ENCODE results near the gene RCCD1.

The RCCD1 gene

DNA sequence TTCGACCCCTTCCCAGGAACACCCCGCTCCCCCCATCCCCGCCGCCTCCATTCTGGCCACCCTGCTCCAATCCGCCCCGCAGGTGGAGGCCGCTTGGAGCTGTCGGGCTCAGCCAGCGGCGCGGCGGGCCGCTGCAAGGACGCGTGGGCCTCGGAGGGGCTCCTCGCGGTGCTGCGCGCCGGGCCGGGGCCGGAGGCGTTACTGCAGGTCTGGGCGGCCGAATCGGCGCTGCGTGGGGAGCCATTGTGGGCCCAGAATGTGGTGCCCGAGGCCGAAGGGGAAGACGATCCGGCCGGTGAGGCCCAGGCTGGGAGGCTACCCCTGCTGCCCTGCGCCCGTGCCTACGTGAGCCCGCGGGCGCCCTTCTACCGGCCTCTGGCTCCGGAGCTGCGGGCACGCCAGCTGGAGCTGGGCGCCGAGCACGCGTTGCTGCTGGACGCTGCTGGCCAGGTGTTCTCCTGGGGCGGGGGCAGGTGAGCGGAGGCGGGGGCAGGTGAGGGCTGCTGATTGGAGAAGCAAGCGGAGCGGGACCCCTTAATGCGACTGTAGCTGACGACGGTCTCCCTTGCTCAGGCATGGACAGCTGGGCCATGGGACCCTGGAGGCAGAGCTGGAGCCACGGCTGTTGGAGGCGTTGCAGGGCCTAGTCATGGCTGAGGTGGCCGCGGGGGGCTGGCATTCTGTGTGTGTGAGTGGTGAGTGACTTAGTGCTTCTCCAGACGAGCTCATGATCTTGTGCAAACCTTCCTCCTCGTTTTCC is 2.5 kb downstream of the RCCD1 start:
- DNase-seq (ENCODE audit: insufficient read length, low spot score) (no peak), FAIRE-seq (no peak)
- no peak for TF ChIP-seq POLR2A (IDR thresholded peaks at IDR 0.05; ENCODE audit: low read depth, low read length)

DNA sequence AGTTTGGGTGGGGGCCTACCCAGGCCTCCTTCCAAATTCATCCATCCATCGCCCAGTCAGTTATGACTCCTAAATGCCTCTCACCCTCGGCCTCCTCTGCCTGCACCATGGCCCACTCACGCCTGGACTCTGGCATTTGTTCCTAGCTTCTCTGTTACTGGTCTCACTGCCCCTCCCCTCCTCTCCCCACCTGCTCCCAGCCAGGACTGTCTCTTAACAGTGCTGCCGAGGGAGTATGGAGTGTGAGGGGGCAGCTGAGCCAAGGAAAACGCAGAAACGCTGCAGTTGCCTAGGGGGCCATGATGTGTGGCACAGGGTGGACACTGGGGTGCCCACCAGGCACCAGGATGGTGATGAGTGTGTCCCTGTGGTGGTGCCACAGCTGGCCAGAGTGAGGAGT is 3.1 kb downstream of the RCCD1 start:
- TF ChIP-seq POLR2A (IDR thresholded peaks at IDR 0.05; ENCODE audit: low read depth, low read length) = no peak
- DNase-seq (ENCODE audit: insufficient read length, low spot score) = no peak

DNA sequence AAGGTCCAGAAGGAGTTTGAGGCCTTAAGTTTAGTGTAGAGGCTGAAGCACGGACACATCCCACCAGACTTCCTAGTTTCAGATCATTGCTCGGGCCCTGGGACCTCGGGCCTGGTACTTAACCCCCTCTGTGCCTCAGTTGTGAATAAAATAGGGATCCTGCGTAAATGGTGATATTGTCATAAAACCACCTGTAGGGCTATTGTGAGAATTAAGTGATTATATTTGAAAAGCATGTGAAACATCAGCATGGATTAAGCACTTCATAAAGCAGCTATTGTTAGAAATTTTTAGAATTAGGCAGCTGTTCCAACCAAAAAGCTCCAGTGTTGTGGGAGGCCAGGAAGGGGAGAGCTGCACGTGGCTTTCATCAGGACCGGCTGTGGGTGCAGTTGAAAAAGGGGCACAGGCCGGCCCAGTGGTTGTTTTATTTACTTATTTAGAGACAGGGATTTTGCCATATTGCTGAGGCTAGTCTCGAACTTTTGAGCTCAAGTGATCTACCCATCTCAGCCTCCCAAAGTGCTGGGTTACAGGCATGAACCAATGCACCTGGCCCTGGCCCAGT is 4.4 kb downstream of the RCCD1 start:
- no peak for TF ChIP-seq POLR2A (IDR thresholded peaks at IDR 0.05; ENCODE audit: low read depth, low read length)
- DNase-seq (ENCODE audit: insufficient read length, low spot score) (no peak), FAIRE-seq (no peak)

More for the DNA sequence above, 3.1 kb downstream of the RCCD1 start:
- FAIRE-seq = no peak

DNA sequence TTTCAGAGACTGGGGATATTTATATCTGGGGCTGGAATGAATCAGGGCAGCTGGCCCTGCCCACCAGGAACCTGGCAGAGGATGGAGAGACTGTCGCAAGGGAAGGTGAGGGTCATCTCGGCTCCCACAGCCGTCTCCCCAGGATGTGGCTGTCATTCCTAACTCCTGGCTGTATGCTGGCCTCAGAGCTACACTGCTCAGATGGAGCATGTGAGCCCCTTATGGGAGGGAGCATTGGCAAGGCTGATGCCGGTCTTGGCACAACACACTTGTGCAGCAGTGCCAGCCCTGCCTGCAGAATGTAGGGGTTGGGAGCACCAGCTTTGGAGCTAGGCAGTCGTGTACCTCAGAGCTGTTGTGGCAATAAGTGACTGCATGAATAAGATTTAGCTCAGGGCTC is 5.2 kb downstream of the RCCD1 start:
- no peak for FAIRE-seq
- TF ChIP-seq POLR2A (IDR thresholded peaks at IDR 0.05; ENCODE audit: low read depth, low read length) = no peak
- no peak for DNase-seq (ENCODE audit: insufficient read length, low spot score)

DNA sequence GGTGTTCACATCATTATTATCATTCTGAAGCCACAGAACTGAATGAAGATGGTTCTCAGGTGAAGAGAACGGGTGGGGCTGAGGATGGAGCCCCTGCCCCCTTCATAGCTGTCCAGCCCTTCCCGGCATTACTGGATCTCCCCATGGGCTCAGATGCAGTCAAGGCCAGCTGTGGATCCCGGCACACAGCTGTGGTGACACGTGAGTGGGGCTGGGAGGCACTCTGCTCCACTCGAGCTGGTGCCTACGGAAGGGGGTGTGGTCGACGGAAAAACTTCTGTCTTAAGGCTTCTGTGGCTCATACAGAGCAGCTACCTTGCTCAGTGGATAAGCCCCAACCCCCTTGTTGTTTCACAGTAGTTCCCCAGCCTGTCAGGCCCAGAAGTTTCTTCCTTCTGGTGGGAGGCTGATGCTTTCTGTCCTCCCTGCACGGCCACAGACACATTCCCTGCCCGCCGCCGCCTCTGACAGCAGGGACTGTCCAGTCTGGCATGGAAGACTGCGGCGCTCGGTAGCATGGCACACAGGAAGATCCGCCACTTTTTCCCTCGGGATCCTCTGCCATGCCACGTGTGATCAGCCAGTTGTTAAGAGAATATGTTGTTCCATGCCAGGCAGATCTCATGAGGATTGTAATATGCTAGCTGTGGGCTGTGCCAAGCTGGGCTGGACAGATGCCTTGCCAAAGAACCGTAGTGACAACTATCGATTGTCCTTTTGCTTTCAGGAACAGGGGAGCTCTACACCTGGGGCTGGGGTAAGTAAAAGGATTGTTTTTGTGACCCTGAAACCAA is 5.8 kb downstream of the RCCD1 start:
- no peak for TF ChIP-seq POLR2A (IDR thresholded peaks at IDR 0.05; ENCODE audit: low read depth, low read length)
- FAIRE-seq (no peak), DNase-seq (ENCODE audit: insufficient read length, low spot score) (no peak)

DNA sequence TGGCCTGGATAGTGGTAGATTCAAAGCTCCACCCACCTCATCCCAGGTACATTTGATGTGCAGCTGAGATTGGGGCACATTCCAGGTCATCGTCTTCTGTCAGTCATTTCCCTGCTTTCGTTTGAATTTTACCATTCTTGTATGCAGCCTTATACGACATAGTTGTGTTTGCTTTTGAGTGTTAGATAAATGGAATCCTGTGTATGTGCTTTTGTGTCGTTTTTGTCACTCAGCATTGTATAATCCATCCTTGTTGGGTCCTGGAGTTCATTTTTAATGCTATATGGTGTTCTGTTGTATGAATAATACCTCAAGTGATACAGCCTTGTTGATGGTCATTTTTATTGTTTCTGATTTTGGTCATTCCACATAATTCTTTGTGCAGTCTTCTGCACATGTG is 7.3 kb downstream of the RCCD1 start:
- no peak for TF ChIP-seq POLR2A (IDR thresholded peaks at IDR 0.05; ENCODE audit: low read depth, low read length)
- no peak for FAIRE-seq

DNA sequence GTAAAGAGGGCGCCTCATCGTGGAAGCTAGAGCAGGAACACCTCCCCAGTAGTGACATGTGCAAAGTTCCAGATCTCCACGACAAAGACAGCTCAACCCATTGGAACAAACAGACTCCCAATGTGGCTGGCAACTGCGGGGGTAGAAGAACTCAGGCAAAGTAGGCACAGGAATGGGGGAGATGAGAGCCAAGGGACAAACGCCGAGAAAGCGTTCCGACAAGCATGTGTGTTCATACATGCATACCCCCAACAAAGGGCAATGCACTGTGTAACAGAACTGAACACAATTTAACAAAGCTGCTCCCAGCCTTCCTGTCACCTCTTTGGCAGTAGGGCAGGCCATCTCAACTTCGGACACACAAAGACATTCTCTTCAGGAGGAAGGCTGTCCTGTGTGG is 11.6 kb downstream of the RCCD1 start:
- FAIRE-seq = no peak
- TF ChIP-seq POLR2A (IDR thresholded peaks at IDR 0.05; ENCODE audit: low read depth, low read length) = no peak
- no peak for DNase-seq (ENCODE audit: insufficient read length, low spot score)

More for the DNA sequence above, 7.3 kb downstream of the RCCD1 start:
- no peak for DNase-seq (ENCODE audit: insufficient read length, low spot score)

DNA sequence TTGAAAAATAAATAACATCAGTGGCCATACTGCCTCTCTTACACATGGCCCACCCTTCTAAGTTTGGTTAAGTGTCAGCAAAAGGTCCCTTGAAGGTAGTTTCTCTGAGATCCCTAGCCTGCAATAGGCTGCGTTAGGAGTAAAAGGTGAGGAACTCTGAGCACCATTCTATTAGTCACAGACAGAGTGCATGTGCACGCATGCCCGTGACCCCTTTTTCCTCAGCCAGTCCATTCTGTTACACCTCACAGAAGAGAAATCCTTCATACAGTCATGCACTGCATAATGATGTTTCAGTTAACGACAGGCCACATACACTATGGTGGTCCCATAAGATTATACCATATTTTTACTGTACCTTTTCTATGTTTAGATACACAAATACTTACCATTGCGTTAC is 12.5 kb downstream of the RCCD1 start:
- TF ChIP-seq POLR2A (IDR thresholded peaks at IDR 0.05; ENCODE audit: low read depth, low read length) = no peak
- no peak for DNase-seq (ENCODE audit: insufficient read length, low spot score)
- no peak for FAIRE-seq

DNA sequence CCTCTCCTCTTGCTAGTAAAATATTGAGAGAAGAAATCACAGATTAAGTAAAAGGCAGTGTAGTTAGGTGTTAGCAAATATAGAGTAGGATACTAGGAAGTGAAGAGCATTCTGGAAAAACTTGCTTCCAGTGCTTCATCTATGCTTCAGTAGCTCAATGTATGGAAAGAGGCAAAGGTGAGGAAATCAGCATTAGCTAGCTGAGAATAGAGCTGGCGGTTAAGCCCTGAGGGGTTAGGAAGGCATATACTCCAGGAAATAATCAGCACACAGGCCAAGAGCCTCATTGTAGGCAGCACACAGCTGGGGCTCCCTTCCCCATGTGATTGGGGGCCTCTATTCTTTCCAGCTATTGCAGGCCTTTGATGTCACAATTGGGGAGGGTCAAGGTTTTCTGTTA is 13.8 kb downstream of the RCCD1 start:
- TF ChIP-seq POLR2A (IDR thresholded peaks at IDR 0.05; ENCODE audit: low read depth, low read length) = no peak
- no peak for DNase-seq (ENCODE audit: insufficient read length, low spot score)
- no peak for FAIRE-seq

DNA sequence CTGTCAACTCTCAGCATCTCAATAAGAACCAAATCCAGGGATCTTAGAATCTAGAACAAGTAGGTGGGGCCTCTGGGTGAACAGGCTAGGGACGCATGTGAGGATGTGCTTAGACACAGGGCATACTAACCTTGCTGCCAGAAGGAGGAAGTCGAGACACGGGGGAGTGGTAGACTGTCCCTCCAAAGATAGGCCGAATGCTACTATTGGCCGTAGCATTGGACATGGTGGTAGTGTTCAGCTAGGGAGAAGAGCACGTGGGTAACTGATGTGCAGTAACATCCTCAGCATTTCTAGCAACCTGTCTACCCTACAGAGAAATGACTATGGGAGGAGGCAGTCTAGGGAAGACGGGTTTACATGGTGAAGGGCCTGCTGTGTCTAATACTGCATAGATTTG is 15.6 kb downstream of the RCCD1 start:
- FAIRE-seq (no peak), DNase-seq (ENCODE audit: insufficient read length, low spot score) (no peak)
- no peak for TF ChIP-seq POLR2A (IDR thresholded peaks at IDR 0.05; ENCODE audit: low read depth, low read length)

DNA sequence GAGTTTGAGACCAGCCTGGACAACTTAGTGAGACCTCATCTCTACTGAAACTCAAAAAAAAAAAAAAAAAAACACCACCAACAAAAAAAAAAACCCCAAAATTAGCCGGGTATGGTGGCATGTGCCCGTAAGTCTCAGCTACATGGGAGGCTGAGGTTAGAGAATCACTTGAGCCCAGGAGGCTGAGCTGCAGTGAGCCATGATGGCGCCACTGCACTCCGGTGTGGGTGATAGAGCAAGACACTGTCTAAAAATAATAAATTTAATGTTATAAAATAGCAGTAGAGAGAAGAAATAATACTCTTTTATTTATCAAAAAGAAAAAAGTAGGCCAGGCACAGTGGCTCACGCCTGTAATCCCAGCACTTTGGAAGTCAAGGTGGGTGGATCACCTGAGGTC is 17.4 kb downstream of the RCCD1 start:
- DNase-seq (ENCODE audit: insufficient read length, low spot score) (no peak), FAIRE-seq (no peak)
- no peak for TF ChIP-seq POLR2A (IDR thresholded peaks at IDR 0.05; ENCODE audit: low read depth, low read length)

DNA sequence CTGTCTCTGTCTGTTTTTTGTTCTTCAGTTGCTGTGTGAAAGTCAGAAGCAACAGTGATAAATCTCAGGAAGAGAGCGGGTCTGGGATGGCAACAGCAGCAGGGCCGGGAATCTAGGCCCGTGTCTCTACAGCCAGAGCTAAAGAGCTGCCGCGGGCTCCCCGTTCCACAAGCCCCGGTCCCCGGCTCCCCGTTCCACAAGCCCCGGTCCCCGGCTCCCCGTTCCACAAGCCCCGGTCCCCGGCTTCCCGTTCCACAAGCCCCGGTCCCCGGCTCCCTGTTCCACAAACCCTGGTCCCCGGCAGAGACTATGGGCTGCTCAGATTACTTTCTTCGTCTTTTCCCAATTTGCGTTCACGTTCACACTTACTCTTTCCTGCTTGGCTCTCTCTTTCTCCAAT is 19.5 kb downstream of the RCCD1 start:
- TF ChIP-seq POLR2A (IDR thresholded peaks at IDR 0.05; ENCODE audit: low read depth, low read length) = no peak
- no peak for FAIRE-seq
- DNase-seq (ENCODE audit: insufficient read length, low spot score) = no peak

DNA sequence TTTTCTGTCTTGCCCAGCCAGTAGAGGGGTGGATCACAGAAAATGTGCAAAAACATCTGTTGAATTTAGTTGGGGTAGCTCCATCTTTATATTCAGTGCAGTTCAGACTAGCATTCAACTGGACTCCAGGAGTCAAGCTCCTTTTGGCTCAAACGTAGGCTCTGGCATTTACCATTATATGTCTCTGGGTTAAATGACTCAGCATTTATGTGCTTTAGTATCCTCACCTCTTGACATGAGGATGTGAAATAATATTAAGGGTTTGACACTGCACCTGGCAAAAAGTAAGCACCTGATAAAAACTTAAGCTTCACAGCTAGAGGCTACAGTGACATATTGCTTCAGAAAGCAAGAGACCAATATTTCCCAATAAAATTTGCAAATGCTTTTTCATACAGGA is 24.9 kb downstream of the RCCD1 start:
- no peak for TF ChIP-seq POLR2A (IDR thresholded peaks at IDR 0.05; ENCODE audit: low read depth, low read length)
- FAIRE-seq (no peak), DNase-seq (ENCODE audit: insufficient read length, low spot score) (no peak)

DNA sequence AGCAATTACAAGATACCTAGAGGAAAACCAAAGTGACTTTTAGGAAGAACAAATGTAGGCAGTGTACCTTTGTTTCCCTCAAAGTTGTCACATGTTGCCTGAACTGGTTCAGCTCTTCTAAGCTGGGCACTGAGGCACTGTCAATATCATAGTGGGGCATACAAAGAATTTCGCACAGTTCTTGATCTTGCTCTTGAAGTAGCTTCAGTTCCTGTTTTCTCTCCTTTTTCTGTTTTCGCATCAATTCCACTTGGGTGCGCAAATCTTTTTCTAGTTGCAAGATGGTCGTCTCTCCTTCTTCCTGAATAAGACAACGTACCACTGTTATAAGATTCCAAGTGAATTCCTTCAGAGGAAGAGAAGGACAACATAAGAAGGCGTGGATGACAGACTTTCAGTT is 27.0 kb downstream of the RCCD1 start:
- no peak for FAIRE-seq
- no peak for DNase-seq (ENCODE audit: insufficient read length, low spot score)
- no peak for TF ChIP-seq POLR2A (IDR thresholded peaks at IDR 0.05; ENCODE audit: low read depth, low read length)

DNA sequence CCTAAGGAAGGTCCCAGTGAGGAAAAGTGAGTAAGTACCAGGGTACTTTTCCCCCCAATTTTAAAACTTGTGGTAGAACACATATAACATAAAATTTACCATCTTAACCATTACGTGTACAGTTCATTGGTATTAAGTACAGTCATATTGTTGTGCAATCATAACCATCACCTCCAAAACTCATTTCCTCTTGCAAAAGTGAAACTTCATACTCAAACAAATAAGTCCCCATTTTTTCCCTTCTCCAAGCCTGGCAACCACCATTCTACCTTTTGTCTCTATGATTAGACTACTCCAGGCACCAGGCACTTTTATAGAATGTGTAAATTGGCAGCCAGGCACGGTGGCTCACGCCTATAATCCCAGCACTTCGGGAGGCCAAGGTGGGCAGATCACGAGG is 27.5 kb downstream of the RCCD1 start:
- no peak for TF ChIP-seq POLR2A (IDR thresholded peaks at IDR 0.05; ENCODE audit: low read depth, low read length)
- FAIRE-seq (no peak), DNase-seq (ENCODE audit: insufficient read length, low spot score) (no peak)
